C1 segment of cervical spinal cord (tissue), 14 donors: ENCODE data around the gene PPFIBP2.
A peak's percentile ranks its signal among the peaks of the same experiment; 100 is the strongest.
"Not testable (repeated sequence)": the region's sequence is repeated elsewhere in the genome, so short reads cannot be mapped to it uniquely, and the experiment has no call there.

Experiments
- DNase-seq, 14 donors: peaks; one replicate each; lab custom pipeline; 2025; lab: John Stamatoyannopoulos, UW

Gene PPFIBP2

GRCh38 chr11:7499081-7499480, 14.7 kb upstream of the PPFIBP2 start:
- no peak for DNase-seq

GRCh38 chr11:7500251-7500650, 13.5 kb upstream of the PPFIBP2 start:
- no peak for DNase-seq

GRCh38 chr11:7501251-7501650, 12.5 kb upstream of the PPFIBP2 start:
- no peak for DNase-seq

- no peak for DNase-seq
These were observed 11.9 kb upstream of the PPFIBP2 start for GRCh38 chr11:7501894-7502293.

- no peak for DNase-seq
These were observed 7.6 kb upstream of the PPFIBP2 start for GRCh38 chr11:7506243-7506642.

- no peak for DNase-seq
These were observed 5.7 kb upstream of the PPFIBP2 start for GRCh38 chr11:7508087-7508486.

- DNase-seq: no peak
These were observed 3.8 kb upstream of the PPFIBP2 start for GRCh38 chr11:7509966-7510365.

GRCh38 chr11:7511401-7511800, 2.4 kb upstream of the PPFIBP2 start:
- DNase-seq: peak in 12 of 14 donors; percentile 11 to 81 (median 64)

- DNase-seq: peak in 10 of 14 donors; percentile 48 to 88 (median 66)
These were observed 1.1 kb upstream of the PPFIBP2 start for GRCh38 chr11:7512525-7513233.

- peak in 6 of 14 donors; percentile 40 to 64 (median 58) for DNase-seq
These were observed 346 bp downstream of the PPFIBP2 start for GRCh38 chr11:7514099-7514591.

- no peak for DNase-seq
These were observed 1.7 kb downstream of the PPFIBP2 start for GRCh38 chr11:7515447-7515886.

GRCh38 chr11:7516475-7516874, 2.7 kb downstream of the PPFIBP2 start:
- no peak for DNase-seq

- not testable (repeated sequence) for DNase-seq
These were observed 3.9 kb downstream of the PPFIBP2 start for GRCh38 chr11:7517743-7518142.

GRCh38 chr11:7518811-7519562, 5.2 kb downstream of the PPFIBP2 start:
- DNase-seq: no peak

- no peak for DNase-seq
These were observed 6.5 kb downstream of the PPFIBP2 start for GRCh38 chr11:7520011-7520942.

- DNase-seq: no peak
These were observed 7.2 kb downstream of the PPFIBP2 start for GRCh38 chr11:7520981-7521487.

- DNase-seq: peak in 1 of 14 donors; percentile 28
These were observed 8.3 kb downstream of the PPFIBP2 start for GRCh38 chr11:7522121-7522520.

GRCh38 chr11:7522546-7522945, 8.7 kb downstream of the PPFIBP2 start:
- no peak for DNase-seq

GRCh38 chr11:7523416-7524210, 9.8 kb downstream of the PPFIBP2 start:
- no peak for DNase-seq

GRCh38 chr11:7524462-7525235, 10.8 kb downstream of the PPFIBP2 start:
- DNase-seq: no peak
